Thoracic aorta (tissue), 2 donors: ENCODE results near the gene RPP30. TPM values are rescaled to one million over a fixed set of nuclear protein-coding genes. Genes with fewer than 3 reads are reported as not detected.

Experiments
- ATAC-seq: fragments of 150-250 bp; one replicate; pipeline ENCODE4 v1.8.0; 2017; ENCODE audit warnings: low read depth; ENCODE audit not compliant: insufficient number of reproducible peaks, low FRiP score
- DNase-seq: peaks from one replicate; pipeline ENCODE4 v3.0.0-alpha.2; 2020; ENCODE audit warnings: low spot score
- H3K27ac ChIP-seq, 2 donors: fragments of 200-600 bp; sonication (generic); 1 replicate in 1 of 2; 2 replicates in 1 of 2; pipeline ENCODE4 v1.5.1; 2016; ENCODE audit warnings: mild to moderate bottlenecking in 2 of 2, moderate library complexity in 2 of 2
- H3K27me3 ChIP-seq: fragments of 200-600 bp; sonication (generic); replicated peaks from 2 replicates; pipeline ENCODE4 v1.6.0; 2016; ENCODE audit warnings: mild to moderate bottlenecking; ENCODE audit not compliant: insufficient read depth
- H3K36me3 ChIP-seq: fragments of 200-600 bp; sonication (generic); one replicate; pipeline ENCODE4 v1.5.1; 2016
- H3K4me1 ChIP-seq, 2 donors: fragments of 200-600 bp; sonication (generic); 1 replicate in 1 of 2; 2 replicates in 1 of 2; pipeline versions ENCODE4 v1.5.1 to v1.6.0; 2016; ENCODE audit warnings: low read depth in 2 of 2, mild to moderate bottlenecking in 1 of 2; ENCODE audit not compliant: control insufficient read depth in 1 of 2
- H3K4me3 ChIP-seq: fragments of 200-600 bp; sonication (generic); 2 replicates; pipeline ENCODE4 v1.5.1; 2016; ENCODE audit warnings: mild to moderate bottlenecking
- H3K9me3 ChIP-seq: fragments of 200-600 bp; sonication (generic); 2 replicates; pipeline ENCODE4 v1.5.1; 2016
- total RNA-seq, 2 donors: library from RNA; depleted of rRNA; stranded (reverse); fragments of >200 nt; gene quantifications; one replicate each; pipeline versions ENCODE4 v1.1.0 to v1.2.3, GENCODE V29; 2016
- TF ChIP-seq, protein P1 (sequence below): fragments of 200-600 bp; sonication (generic); IDR thresholded peaks from one replicate; pipeline ENCODE4 v1.5.1; 2019; ENCODE audit warnings: antibody characterized with exemption

RPP30 gene
- total RNA-seq, 2 donors from 2014 or later = 19.0 to 33.7 TPM

DNA sequence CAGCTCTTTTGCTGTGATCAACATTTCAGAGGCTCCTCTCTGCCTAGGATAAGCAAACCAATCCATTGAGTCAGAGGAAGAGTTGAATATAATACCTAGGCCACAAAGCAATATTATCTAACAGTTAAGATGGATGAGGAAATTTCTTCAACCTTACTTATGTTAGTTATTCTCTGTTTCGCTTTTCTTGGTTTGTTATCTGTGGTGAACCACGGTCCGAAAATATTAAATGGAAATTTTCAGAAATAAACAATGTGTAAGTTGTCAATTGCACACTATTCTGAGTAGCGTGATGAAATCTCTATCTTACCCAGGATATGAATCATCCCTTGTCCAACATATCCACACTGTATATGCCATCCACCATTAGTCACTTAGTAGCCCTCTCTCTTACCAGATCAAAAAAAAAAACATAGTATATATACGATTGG lies 12.4 kb upstream of the RPP30 start:
- no peaks in the 10 kb centered on the region for H3K27me3 ChIP-seq
- H3K4me3 ChIP-seq = no peak overlapping the region
- DNase-seq (no peak), ATAC-seq (no peak)
- H3K36me3 ChIP-seq = no peaks in the 10 kb centered on the region
- H3K9me3 ChIP-seq = no peaks in the 10 kb centered on the region
- H3K4me1 ChIP-seq = peaks cover 3 to 10% of the 10 kb centered on the region in 2 donors
- TF ChIP-seq, protein P1, sequence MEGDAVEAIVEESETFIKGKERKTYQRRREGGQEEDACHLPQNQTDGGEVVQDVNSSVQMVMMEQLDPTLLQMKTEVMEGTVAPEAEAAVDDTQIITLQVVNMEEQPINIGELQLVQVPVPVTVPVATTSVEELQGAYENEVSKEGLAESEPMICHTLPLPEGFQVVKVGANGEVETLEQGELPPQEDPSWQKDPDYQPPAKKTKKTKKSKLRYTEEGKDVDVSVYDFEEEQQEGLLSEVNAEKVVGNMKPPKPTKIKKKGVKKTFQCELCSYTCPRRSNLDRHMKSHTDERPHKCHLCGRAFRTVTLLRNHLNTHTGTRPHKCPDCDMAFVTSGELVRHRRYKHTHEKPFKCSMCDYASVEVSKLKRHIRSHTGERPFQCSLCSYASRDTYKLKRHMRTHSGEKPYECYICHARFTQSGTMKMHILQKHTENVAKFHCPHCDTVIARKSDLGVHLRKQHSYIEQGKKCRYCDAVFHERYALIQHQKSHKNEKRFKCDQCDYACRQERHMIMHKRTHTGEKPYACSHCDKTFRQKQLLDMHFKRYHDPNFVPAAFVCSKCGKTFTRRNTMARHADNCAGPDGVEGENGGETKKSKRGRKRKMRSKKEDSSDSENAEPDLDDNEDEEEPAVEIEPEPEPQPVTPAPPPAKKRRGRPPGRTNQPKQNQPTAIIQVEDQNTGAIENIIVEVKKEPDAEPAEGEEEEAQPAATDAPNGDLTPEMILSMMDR = no peak
- H3K27ac ChIP-seq = no peak overlapping the region

DNA sequence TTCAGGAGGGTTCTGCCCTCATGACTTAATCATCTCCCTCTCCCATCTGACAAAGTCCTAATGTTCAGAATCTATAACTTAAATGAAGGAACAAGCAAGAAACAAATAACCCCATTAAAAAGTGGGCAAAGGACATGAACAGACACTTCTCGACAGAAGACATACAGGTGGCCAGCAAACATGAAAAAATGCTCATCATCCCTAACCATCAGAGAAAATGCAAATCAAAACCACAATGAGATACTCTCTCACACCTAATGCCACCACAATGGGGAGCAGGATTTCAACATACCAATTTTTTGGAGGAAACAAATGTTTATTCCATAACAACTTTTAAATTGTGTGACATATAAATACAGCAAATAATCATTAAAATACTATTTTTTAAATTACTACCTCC lies 11.0 kb upstream of the RPP30 start:
- H3K36me3 ChIP-seq = no peaks in the 10 kb centered on the region
- TF ChIP-seq, protein P1 = no peak
- no peaks in the 10 kb centered on the region for H3K9me3 ChIP-seq
- H3K27ac ChIP-seq = no peak overlapping the region
- peaks cover 0 to 5% of the 10 kb centered on the region in 2 donors for H3K4me1 ChIP-seq
- no peak overlapping the region for H3K4me3 ChIP-seq
- H3K27me3 ChIP-seq = no peaks in the 10 kb centered on the region
- ATAC-seq (no peak), DNase-seq (no peak)

DNA sequence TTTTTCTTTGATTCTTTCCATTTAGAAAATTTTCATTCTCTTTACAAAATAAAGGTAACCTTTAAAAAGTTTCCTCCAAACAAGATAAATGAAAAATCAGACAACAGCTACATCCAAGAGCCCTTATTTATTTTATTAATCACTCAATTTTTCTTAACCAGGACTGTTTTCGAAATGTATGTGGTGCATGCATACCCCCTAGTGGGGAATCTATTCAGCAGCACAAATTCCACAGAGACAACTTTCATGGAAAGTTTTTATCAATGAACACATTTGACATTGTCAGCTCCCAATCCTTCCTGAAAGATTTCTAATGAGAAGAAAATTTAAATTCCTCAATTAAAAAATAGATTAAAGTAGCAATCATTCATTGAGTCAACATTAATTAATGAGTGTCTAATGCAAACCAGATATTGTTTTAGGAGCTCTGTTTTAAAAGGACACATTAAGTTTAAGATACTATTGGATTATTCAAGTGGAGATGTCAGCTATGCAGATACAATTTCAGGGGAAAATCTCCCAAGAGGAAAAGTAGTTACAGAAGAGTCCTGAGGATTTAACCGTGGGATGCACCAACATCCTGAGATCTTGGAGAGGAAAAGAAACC lies 8.8 kb upstream of the RPP30 start:
- Histone ChIP-seq H3K9me3 (no peaks in the 10 kb centered on the region), H3K4me3 (no peak overlapping the region), H3K27me3 (no peaks in the 10 kb centered on the region), H3K4me1 (no peaks in the 10 kb centered on the region), H3K36me3 (no peaks in the 10 kb centered on the region), H3K27ac (no peak overlapping the region)
- TF ChIP-seq, protein P1 = peak; percentile 68
- ATAC-seq (no peak), DNase-seq (no peak)

DNA sequence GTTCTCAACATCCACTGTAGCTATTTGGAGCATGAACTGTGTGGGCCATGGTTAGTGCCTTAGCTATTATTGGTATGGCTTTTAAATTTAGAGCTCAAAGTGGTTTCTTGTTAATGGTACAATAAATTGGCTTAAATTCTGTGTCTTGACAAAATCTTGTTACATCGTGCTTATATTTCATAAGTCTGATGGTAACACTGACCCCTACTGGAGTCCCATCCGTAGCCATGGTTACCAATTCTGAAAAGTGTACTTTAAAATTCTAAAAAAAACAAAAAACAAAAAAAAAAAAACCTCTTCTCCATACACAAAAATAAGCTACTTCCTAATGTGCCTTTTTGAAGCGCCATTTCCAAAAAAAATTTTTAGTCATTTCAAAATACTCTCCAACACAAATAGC lies 6.4 kb upstream of the RPP30 start:
- DNase-seq = no peak
- Histone ChIP-seq H3K27me3 (no peaks in the 10 kb centered on the region), H3K4me1 (no peaks in the 10 kb centered on the region), H3K36me3 (no peaks in the 10 kb centered on the region), H3K27ac (no peak overlapping the region), H3K4me3 (no peak overlapping the region), H3K9me3 (no peaks in the 10 kb centered on the region)
- no peak for ATAC-seq
- TF ChIP-seq, protein P1 = no peak

DNA sequence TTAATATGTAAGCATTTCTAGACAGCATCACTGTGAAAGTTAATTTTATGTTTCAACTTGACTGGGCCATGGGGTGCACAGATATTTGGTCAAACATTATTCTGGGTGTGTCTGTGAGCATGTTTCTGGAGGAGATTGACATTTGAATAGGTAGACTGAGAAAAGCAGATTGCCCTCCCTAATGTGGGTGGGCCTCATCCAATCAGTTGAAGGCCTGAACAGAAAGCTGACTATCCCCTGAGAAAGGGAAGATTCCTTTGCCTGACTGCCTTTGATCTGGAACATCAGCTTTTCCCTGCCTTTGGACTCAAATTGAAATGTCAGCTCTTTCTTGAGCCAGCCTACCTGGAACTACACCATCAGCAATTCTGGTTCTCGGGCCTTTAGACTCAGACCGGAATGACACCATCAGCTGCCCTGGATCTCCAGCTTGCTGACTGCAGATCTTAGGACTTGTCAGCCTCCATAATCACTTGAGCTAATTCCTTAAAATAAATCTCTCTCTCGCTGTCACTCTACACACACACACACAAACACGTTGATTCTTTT lies 5.7 kb upstream of the RPP30 start:
- H3K4me1 ChIP-seq = no peaks in the 10 kb centered on the region
- no peak overlapping the region for H3K27ac ChIP-seq
- no peak for ATAC-seq
- H3K27me3 ChIP-seq = no peaks in the 10 kb centered on the region
- H3K36me3 ChIP-seq = no peaks in the 10 kb centered on the region
- no peaks in the 10 kb centered on the region for H3K9me3 ChIP-seq
- no peak for DNase-seq
- no peak overlapping the region for H3K4me3 ChIP-seq
- TF ChIP-seq, protein P1 = no peak
